ENCODE measurements around the gene DNAJC2. TPM values are rescaled to one million over a fixed set of nuclear protein-coding genes. Genes with fewer than 3 reads are reported as not detected.

Gene DNAJC2
- total RNA-seq, 2 donors from 2014 or later, result 40.8 to 43.0 TPM

- H3K36me3 ChIP-seq (ENCODE audit: control insufficient read depth, insufficient read depth, low read length), result no peaks in the 10 kb centered on the region
- H3K27me3 Mint-ChIP-seq (ENCODE audit: insufficient read depth), result peaks cover 2% of the 10 kb centered on the region
- H3K9me3 Mint-ChIP-seq, result no peaks in the 10 kb centered on the region
- H3K9me3 ChIP-seq (ENCODE audit: control insufficient read depth, low read length), result no peaks in the 10 kb centered on the region
- H3K4me1 Mint-ChIP-seq, result no peaks in the 10 kb centered on the region
- WGBS, 2 experiments (ENCODE audit: insufficient coverage in 1 of 2, insufficient read length in 1 of 2), result 87 to 93% methylated on average over 2 to 3 of the region's 3 CpGs
- no peak overlapping the region for H3K4me3 Mint-ChIP-seq
- H3K4me3 ChIP-seq (ENCODE audit: low read length), result no peak overlapping the region
- no peak overlapping the region for H3K27ac ChIP-seq (ENCODE audit: low read depth, low read length)
- no peaks in the 10 kb centered on the region for H3K36me3 Mint-ChIP-seq (ENCODE audit: low read depth)
- no peaks in the 10 kb centered on the region for H3K4me1 ChIP-seq (ENCODE audit: control insufficient read depth, insufficient read depth, low read length)
- no peak for TF ChIP-seq CTCF (conservative IDR thresholded peaks at IDR 0.05)
- H3K9ac ChIP-seq (ENCODE audit: extremely low read depth, low read length, poor library complexity, severe bottlenecking), result no peak overlapping the region
- H3K27me3 ChIP-seq (ENCODE audit: control insufficient read depth, insufficient read depth, low read length, poor library complexity, severe bottlenecking), result no peaks in the 10 kb centered on the region
- DNase-seq, result no peak
- no peak overlapping the region for H3K27ac Mint-ChIP-seq
These were observed 44.7 kb upstream of the DNAJC2 start for GRCh38 chr7:103389263-103389662.

- H3K27me3 ChIP-seq (ENCODE audit: control insufficient read depth, insufficient read depth, low read length, poor library complexity, severe bottlenecking), result no peaks in the 10 kb centered on the region
- Mint-ChIP-seq H3K27ac (no peak overlapping the region), H3K4me1 (no peaks in the 10 kb centered on the region), H3K36me3 (ENCODE audit: low read depth) (no peaks in the 10 kb centered on the region), H3K9me3 (no peaks in the 10 kb centered on the region), H3K27me3 (ENCODE audit: insufficient read depth) (peaks cover 2% of the 10 kb centered on the region), H3K4me3 (no peak overlapping the region)
- H3K4me3 ChIP-seq (ENCODE audit: low read length), result no peak overlapping the region
- no peaks in the 10 kb centered on the region for H3K36me3 ChIP-seq (ENCODE audit: control insufficient read depth, insufficient read depth, low read length)
- TF ChIP-seq CTCF (conservative IDR thresholded peaks at IDR 0.05), result no peak
- 79 to 93% methylated on average over 2 to 4 of the region's 4 CpGs for WGBS, 2 experiments (ENCODE audit: insufficient coverage in 1 of 2, insufficient read length in 1 of 2)
- no peak overlapping the region for H3K9ac ChIP-seq (ENCODE audit: extremely low read depth, low read length, poor library complexity, severe bottlenecking)
- H3K9me3 ChIP-seq (ENCODE audit: control insufficient read depth, low read length), result no peaks in the 10 kb centered on the region
- DNase-seq, result no peak
- H3K27ac ChIP-seq (ENCODE audit: low read depth, low read length), result no peak overlapping the region
- H3K4me1 ChIP-seq (ENCODE audit: control insufficient read depth, insufficient read depth, low read length), result no peaks in the 10 kb centered on the region
These were observed 44.0 kb upstream of the DNAJC2 start for GRCh38 chr7:103388469-103389140.

GRCh38 chr7:103387242-103387641, 42.7 kb upstream of the DNAJC2 start:
- H3K4me1 ChIP-seq (ENCODE audit: control insufficient read depth, insufficient read depth, low read length), result no peaks in the 10 kb centered on the region
- Mint-ChIP-seq H3K27me3 (ENCODE audit: insufficient read depth) (peaks cover 2% of the 10 kb centered on the region), H3K27ac (no peak overlapping the region), H3K4me1 (no peaks in the 10 kb centered on the region), H3K4me3 (no peak overlapping the region), H3K36me3 (ENCODE audit: low read depth) (no peaks in the 10 kb centered on the region), H3K9me3 (no peaks in the 10 kb centered on the region)
- no peak overlapping the region for H3K9ac ChIP-seq (ENCODE audit: extremely low read depth, low read length, poor library complexity, severe bottlenecking)
- no peak overlapping the region for H3K4me3 ChIP-seq (ENCODE audit: low read length)
- no peak for DNase-seq
- H3K9me3 ChIP-seq (ENCODE audit: control insufficient read depth, low read length), result no peaks in the 10 kb centered on the region
- no peak for TF ChIP-seq CTCF (conservative IDR thresholded peaks at IDR 0.05)
- no peak overlapping the region for H3K27ac ChIP-seq (ENCODE audit: low read depth, low read length)
- no peaks in the 10 kb centered on the region for H3K27me3 ChIP-seq (ENCODE audit: control insufficient read depth, insufficient read depth, low read length, poor library complexity, severe bottlenecking)
- no peaks in the 10 kb centered on the region for H3K36me3 ChIP-seq (ENCODE audit: control insufficient read depth, insufficient read depth, low read length)
- 87% methylated on average over 1 of the region's 1 CpG; no CpG with 5 or more reads in 1 of the 2 experiments for WGBS, 2 experiments (ENCODE audit: insufficient coverage in 1 of 2, insufficient read length in 1 of 2)
